Liver (tissue), 9 donors: ENCODE data around the gene GYG2. TPM values are rescaled to one million over a fixed set of nuclear protein-coding genes. Genes with fewer than 3 reads are reported as not detected.

Experiments used
- DNase-seq: peaks from one replicate; pipeline ENCODE4 v3.0.0-alpha.2; 2017; ENCODE audit warnings: low spot score
- H3K27ac ChIP-seq, 2 donors: one replicate each; pipeline ENCODE4 v1.7.0; 2013; ENCODE audit warnings: inconsistent platforms in 2 of 2, low read length in 2 of 2, control low read depth in 1 of 2, low read depth in 1 of 2, mild to moderate bottlenecking in 1 of 2
- H3K27me3 ChIP-seq, 4 donors: one replicate each; pipeline versions ENCODE4 v1.6.1 to v1.7.0; 2013; ENCODE audit warnings: low read length in 3 of 4, inconsistent platforms in 1 of 4, mild to moderate bottlenecking in 1 of 4, moderate library complexity in 1 of 4; ENCODE audit not compliant: control insufficient read depth in 4 of 4, insufficient read depth in 4 of 4
- H3K36me3 ChIP-seq, 4 donors: one replicate each; pipeline versions ENCODE4 v1.6.1 to v1.7.0; 2013; ENCODE audit warnings: low read length in 3 of 4, mild to moderate bottlenecking in 3 of 4, low read depth in 1 of 4, moderate library complexity in 1 of 4; ENCODE audit not compliant: control insufficient read depth in 4 of 4, insufficient read depth in 3 of 4
- H3K4me1 ChIP-seq, 4 donors: one replicate each; pipeline versions ENCODE4 v1.6.1 to v1.7.0; 2013; ENCODE audit warnings: low read length in 3 of 4, mild to moderate bottlenecking in 3 of 4, moderate library complexity in 1 of 4; ENCODE audit not compliant: control insufficient read depth in 4 of 4, insufficient read depth in 4 of 4
- H3K4me3 ChIP-seq, 3 donors: one replicate each; pipeline versions ENCODE4 v1.6.1 to v1.7.0; 2013; ENCODE audit warnings: low read length in 3 of 3, control low read depth in 1 of 3, low read depth in 1 of 3, mild to moderate bottlenecking in 1 of 3
- H3K9ac ChIP-seq, 2 donors: one replicate each; pipeline ENCODE4 v1.7.0; 2013; ENCODE audit warnings: low read length in 2 of 2, mild to moderate bottlenecking in 2 of 2, moderate library complexity in 2 of 2, control low read depth in 1 of 2, low read depth in 1 of 2
- H3K9me3 ChIP-seq, 4 donors: one replicate each; pipeline versions ENCODE4 v1.6.1 to v1.7.0; 2013; ENCODE audit warnings: low read length in 3 of 4; ENCODE audit not compliant: control insufficient read depth in 4 of 4
- ATF3 ChIP-seq: IDR thresholded peaks from 2 replicates; pipeline ENCODE4 v1.6.1; 2016; ENCODE audit warnings: antibody characterized with exemption
- EGR1 ChIP-seq, 2 donors: IDR thresholded peaks; 2 replicates each; pipeline ENCODE4 v1.6.1; 2016 to 2018; ENCODE audit warnings: antibody characterized with exemption in 2 of 2, low read depth in 2 of 2
- FOXA2 ChIP-seq: IDR thresholded peaks from 2 replicates; pipeline ENCODE4 v1.6.1; 2016; ENCODE audit warnings: antibody characterized with exemption
- GABPA ChIP-seq, 2 donors: IDR thresholded peaks in 1 of 2; conservative IDR thresholded peaks in 1 of 2; 2 replicates each; pipeline ENCODE4 v1.6.1; 2016; ENCODE audit warnings: antibody characterized with exemption in 2 of 2, mild to moderate bottlenecking in 1 of 2, moderate library complexity in 1 of 2
- HNF4A ChIP-seq, 2 donors: conservative IDR thresholded peaks; 2 replicates each; pipeline ENCODE4 v1.6.1; 2016; ENCODE audit warnings: antibody characterized with exemption in 2 of 2, mild to moderate bottlenecking in 2 of 2
- HNF4G ChIP-seq: IDR thresholded peaks from 2 replicates; pipeline ENCODE4 v1.6.1; 2016; ENCODE audit warnings: antibody characterized with exemption
- JUND ChIP-seq, 2 donors: IDR thresholded peaks; 2 replicates each; pipeline ENCODE4 v1.6.1; 2016; ENCODE audit warnings: antibody characterized with exemption in 2 of 2
- MAX ChIP-seq: IDR thresholded peaks from 2 replicates; pipeline ENCODE4 v1.6.1; 2016; ENCODE audit warnings: antibody characterized with exemption
- NR2F2 ChIP-seq: IDR thresholded peaks from 2 replicates; pipeline ENCODE4 v1.6.1; 2016; ENCODE audit warnings: antibody characterized with exemption
- SP1 ChIP-seq: IDR thresholded peaks from 2 replicates; pipeline ENCODE4 v1.6.1; 2018; ENCODE audit warnings: antibody characterized with exemption, mild to moderate bottlenecking
- TAF1 ChIP-seq: conservative IDR thresholded peaks from 2 replicates; pipeline ENCODE4 v1.6.1; 2016; ENCODE audit warnings: antibody characterized with exemption, mild to moderate bottlenecking
- YY1 ChIP-seq: IDR thresholded peaks from 2 replicates; pipeline ENCODE4 v1.6.1; 2016; ENCODE audit warnings: antibody characterized with exemption, mild to moderate bottlenecking
- WGBS: extraction: QIAGEN DNeasy Blood & Tissue Kit; methylation state at CpG from one replicate; pipeline ENCODE4 v1.1.7; 2013; 5-methylcytosine and 5-hydroxymethylcytosine counted together
- polyA plus RNA-seq, 2 donors: library from polyadenylated mRNA; stranded (reverse) in 1 of 2; unstranded in 1 of 2; fragments of 200-250 nt in 1 of 2; fragments of >200 nt in 1 of 2; fragmentation: Nextera tagmentation in 1 of 2; extraction: Ambion mirVana in 1 of 2; gene quantifications; one replicate each; pipeline versions ENCODE4 v1.2.1 to v1.2.3, GENCODE V29; 2013 to 2015
- total RNA-seq, 2 donors: library from RNA; depleted of rRNA; stranded (reverse); fragments of >200 nt; gene quantifications; one replicate each; pipeline ENCODE4 v1.2.3, GENCODE V29; 2014
- TF ChIP-seq, protein P1 (sequence below): IDR thresholded peaks from 2 replicates; pipeline ENCODE4 v1.6.1; 2016; ENCODE audit warnings: antibody characterized with exemption, mild to moderate bottlenecking
- TF ChIP-seq, protein P2 (sequence below): IDR thresholded peaks from 2 replicates; pipeline ENCODE4 v1.6.1; 2016; ENCODE audit warnings: antibody characterized with exemption
- TF ChIP-seq, protein P3 (sequence below): fragments of 150-350 bp; IDR thresholded peaks from 2 replicates; pipeline ENCODE4 v1.5.1; 2017; ENCODE audit warnings: improper control_type of control experiment, low read depth, low read length; ENCODE audit not compliant: missing input control
- donor health status: healthy.
- donor health status: healthy.
- donor health status: healthy.
- donor health status: healthy.
- donor health status: healthy.

Gene GYG2
- total and polyA plus RNA-seq, 4 donors: 11.3 to 32.6 (median 14.3) TPM

DNA sequence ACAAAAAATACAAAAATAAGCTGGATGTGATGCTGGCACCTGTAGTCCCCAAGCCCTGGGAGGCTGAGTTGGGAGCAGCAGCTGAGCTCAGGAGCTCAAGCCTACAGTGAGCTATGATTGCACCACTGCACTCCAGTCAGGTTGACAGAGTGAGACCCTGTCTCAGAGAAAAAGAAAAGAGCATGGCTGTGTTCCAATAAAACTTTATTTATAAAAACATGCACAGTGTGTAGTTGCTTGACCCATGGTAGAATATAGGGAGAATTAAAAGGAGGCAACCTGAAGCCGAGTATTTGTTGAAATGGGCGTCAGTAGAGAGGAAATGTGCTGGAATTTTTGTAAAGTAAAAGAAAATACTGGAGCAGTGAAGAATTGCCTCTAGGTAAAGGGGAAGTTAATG, 27.0 kb downstream of the GYG2 start:
- H3K4me1 ChIP-seq: no peaks in the 10 kb centered on the region

More for the DNA sequence above, 27.0 kb downstream of the GYG2 start:
- no peak overlapping the region for H3K27ac ChIP-seq
- no peaks in the 10 kb centered on the region for H3K9me3 ChIP-seq
- WGBS: 99% methylated on average over 2 of the region's 2 CpGs
- DNase-seq: no peak
- H3K36me3 ChIP-seq: peaks cover 0 to 48% (median 26%) of the 10 kb centered on the region in 4 donors
- no peaks in the 10 kb centered on the region for H3K27me3 ChIP-seq
- no peak overlapping the region for H3K4me3 ChIP-seq
- TF ChIP-seq MAX (no peak), EGR1 (IDR thresholded peaks at IDR 0.05; ENCODE audit: low read depth in 2 of 2) (no peak), ATF3 (no peak), GABPA (IDR thresholded peaks at IDR 0.05 in 1 of 2, conservative IDR thresholded peaks at IDR 0.05 in 1 of 2) (no peak), JUND (IDR thresholded peaks at IDR 0.05) (no peak), HNF4A (conservative IDR thresholded peaks at IDR 0.05) (no peak), TAF1 (no peak), YY1 (no peak), HNF4G (no peak), SP1 (no peak), FOXA2 (no peak), NR2F2 (no peak)
- TF ChIP-seq, protein P1, sequence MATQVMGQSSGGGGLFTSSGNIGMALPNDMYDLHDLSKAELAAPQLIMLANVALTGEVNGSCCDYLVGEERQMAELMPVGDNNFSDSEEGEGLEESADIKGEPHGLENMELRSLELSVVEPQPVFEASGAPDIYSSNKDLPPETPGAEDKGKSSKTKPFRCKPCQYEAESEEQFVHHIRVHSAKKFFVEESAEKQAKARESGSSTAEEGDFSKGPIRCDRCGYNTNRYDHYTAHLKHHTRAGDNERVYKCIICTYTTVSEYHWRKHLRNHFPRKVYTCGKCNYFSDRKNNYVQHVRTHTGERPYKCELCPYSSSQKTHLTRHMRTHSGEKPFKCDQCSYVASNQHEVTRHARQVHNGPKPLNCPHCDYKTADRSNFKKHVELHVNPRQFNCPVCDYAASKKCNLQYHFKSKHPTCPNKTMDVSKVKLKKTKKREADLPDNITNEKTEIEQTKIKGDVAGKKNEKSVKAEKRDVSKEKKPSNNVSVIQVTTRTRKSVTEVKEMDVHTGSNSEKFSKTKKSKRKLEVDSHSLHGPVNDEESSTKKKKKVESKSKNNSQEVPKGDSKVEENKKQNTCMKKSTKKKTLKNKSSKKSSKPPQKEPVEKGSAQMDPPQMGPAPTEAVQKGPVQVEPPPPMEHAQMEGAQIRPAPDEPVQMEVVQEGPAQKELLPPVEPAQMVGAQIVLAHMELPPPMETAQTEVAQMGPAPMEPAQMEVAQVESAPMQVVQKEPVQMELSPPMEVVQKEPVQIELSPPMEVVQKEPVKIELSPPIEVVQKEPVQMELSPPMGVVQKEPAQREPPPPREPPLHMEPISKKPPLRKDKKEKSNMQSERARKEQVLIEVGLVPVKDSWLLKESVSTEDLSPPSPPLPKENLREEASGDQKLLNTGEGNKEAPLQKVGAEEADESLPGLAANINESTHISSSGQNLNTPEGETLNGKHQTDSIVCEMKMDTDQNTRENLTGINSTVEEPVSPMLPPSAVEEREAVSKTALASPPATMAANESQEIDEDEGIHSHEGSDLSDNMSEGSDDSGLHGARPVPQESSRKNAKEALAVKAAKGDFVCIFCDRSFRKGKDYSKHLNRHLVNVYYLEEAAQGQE: no peak
- TF ChIP-seq, protein P2, sequence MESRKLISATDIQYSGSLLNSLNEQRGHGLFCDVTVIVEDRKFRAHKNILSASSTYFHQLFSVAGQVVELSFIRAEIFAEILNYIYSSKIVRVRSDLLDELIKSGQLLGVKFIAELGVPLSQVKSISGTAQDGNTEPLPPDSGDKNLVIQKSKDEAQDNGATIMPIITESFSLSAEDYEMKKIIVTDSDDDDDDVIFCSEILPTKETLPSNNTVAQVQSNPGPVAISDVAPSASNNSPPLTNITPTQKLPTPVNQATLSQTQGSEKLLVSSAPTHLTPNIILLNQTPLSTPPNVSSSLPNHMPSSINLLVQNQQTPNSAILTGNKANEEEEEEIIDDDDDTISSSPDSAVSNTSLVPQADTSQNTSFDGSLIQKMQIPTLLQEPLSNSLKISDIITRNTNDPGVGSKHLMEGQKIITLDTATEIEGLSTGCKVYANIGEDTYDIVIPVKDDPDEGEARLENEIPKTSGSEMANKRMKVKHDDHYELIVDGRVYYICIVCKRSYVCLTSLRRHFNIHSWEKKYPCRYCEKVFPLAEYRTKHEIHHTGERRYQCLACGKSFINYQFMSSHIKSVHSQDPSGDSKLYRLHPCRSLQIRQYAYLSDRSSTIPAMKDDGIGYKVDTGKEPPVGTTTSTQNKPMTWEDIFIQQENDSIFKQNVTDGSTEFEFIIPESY: no peak
- TF ChIP-seq, protein P3, sequence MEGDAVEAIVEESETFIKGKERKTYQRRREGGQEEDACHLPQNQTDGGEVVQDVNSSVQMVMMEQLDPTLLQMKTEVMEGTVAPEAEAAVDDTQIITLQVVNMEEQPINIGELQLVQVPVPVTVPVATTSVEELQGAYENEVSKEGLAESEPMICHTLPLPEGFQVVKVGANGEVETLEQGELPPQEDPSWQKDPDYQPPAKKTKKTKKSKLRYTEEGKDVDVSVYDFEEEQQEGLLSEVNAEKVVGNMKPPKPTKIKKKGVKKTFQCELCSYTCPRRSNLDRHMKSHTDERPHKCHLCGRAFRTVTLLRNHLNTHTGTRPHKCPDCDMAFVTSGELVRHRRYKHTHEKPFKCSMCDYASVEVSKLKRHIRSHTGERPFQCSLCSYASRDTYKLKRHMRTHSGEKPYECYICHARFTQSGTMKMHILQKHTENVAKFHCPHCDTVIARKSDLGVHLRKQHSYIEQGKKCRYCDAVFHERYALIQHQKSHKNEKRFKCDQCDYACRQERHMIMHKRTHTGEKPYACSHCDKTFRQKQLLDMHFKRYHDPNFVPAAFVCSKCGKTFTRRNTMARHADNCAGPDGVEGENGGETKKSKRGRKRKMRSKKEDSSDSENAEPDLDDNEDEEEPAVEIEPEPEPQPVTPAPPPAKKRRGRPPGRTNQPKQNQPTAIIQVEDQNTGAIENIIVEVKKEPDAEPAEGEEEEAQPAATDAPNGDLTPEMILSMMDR: no peak
- no peak overlapping the region for H3K9ac ChIP-seq
